Measurements from ENCODE around the gene MTA3.

The MTA3 gene

GRCh38 chr2:42762823-42763804 lies 194.7 kb downstream of the MTA3 start:
- DNase-seq (ENCODE audit: low read depth), result no peak

- no peak for DNase-seq (ENCODE audit: low read depth)
These were observed 195.7 kb downstream of the MTA3 start, which contains the start of gene OXER1 for GRCh38 chr2:42764096-42764495. TSS of gene OXER1 (minus strand) at chr2:42764135. CDS start at chr2:42764062, 73 bp downstream.

- no peak for DNase-seq (ENCODE audit: low read depth)
These were observed 196.5 kb downstream of the MTA3 start for GRCh38 chr2:42764901-42765300.

- DNase-seq (ENCODE audit: low read depth), result no peak
These were observed 197.3 kb downstream of the MTA3 start for GRCh38 chr2:42765686-42766085.

GRCh38 chr2:42767080-42767898 lies 198.9 kb downstream of the MTA3 start:
- no peak for DNase-seq (ENCODE audit: low read depth)

GRCh38 chr2:42767899-42768705 lies 199.7 kb downstream of the MTA3 start:
- no peak for DNase-seq (ENCODE audit: low read depth)

GRCh38 chr2:42768706-42769256 lies 200.3 kb downstream of the MTA3 start:
- no peak for DNase-seq (ENCODE audit: low read depth)

GRCh38 chr2:42769583-42770287 lies 201.3 kb downstream of the MTA3 start:
- DNase-seq (ENCODE audit: low read depth), result no peak

- DNase-seq (ENCODE audit: low read depth), result no peak
These were observed 202.1 kb downstream of the MTA3 start for GRCh38 chr2:42770288-42771131.

- no peak for DNase-seq (ENCODE audit: low read depth)
These were observed 203.2 kb downstream of the MTA3 start for GRCh38 chr2:42771546-42772153.

GRCh38 chr2:42775186-42775585 lies 206.8 kb downstream of the MTA3 start:
- no peak for DNase-seq (ENCODE audit: low read depth)

- no peak for DNase-seq (ENCODE audit: low read depth)
These were observed 207.4 kb downstream of the MTA3 start for GRCh38 chr2:42775810-42776209.

GRCh38 chr2:42777883-42778805 lies 209.7 kb downstream of the MTA3 start:
- DNase-seq (ENCODE audit: low read depth), result no peak

GRCh38 chr2:42781181-42781580 lies 212.7 kb downstream of the MTA3 start:
- DNase-seq (ENCODE audit: low read depth), result no peak

GRCh38 chr2:42783511-42783910 lies 215.1 kb downstream of the MTA3 start:
- DNase-seq (ENCODE audit: low read depth), result no peak

- no peak for DNase-seq (ENCODE audit: low read depth)
These were observed 215.9 kb downstream of the MTA3 start for GRCh38 chr2:42784204-42784880.

- no peak for DNase-seq (ENCODE audit: low read depth)
These were observed 218.3 kb downstream of the MTA3 start for GRCh38 chr2:42786561-42787345.

All from activated T-helper 9 cell treated with anti-CD3 and anti-CD28 coated beads, Interleukin-2, amount 50 U/mL, for 16 hours (primary cell).